GM10248 (cell line): ENCODE measurements around the gene RHOXF1.
"Not testable (repeated sequence)": the region's sequence is repeated elsewhere in the genome, so short reads cannot be mapped to it uniquely, and the experiment has no call there.

Experiments
- CTCF ChIA-PET: fragments of 300-600 bp; sonication (Branson Sonifier 250); formaldehyde crosslinking; extraction: SDS; loops from one replicate; lab custom pipeline; 2021; ENCODE audit warnings: antibody characterized with exemption; lab: Yijun Ruan, JAX
- POLR2A ChIA-PET: fragments of 350-650 bp; sonication (Branson Sonifier 250); formaldehyde crosslinking; extraction: SDS; loops from one replicate; lab custom pipeline; 2020; ENCODE audit warnings: antibody characterized with exemption; lab: Yijun Ruan, JAX
- DNase-seq: peaks from one replicate; pipeline ENCODE4 v3.0.0; 2012; ENCODE audit errors: extremely low spot score
- TF ChIP-seq, protein P1 (sequence below): IDR thresholded peaks from 2 replicates; pipeline ENCODE4 v1.5.1; 2012; ENCODE audit warnings: mild to moderate bottlenecking, low read depth; ENCODE audit errors: extremely low read depth, missing control alignments, control extremely low read depth

The RHOXF1 gene, protein sequence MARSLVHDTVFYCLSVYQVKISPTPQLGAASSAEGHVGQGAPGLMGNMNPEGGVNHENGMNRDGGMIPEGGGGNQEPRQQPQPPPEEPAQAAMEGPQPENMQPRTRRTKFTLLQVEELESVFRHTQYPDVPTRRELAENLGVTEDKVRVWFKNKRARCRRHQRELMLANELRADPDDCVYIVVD

DNA sequence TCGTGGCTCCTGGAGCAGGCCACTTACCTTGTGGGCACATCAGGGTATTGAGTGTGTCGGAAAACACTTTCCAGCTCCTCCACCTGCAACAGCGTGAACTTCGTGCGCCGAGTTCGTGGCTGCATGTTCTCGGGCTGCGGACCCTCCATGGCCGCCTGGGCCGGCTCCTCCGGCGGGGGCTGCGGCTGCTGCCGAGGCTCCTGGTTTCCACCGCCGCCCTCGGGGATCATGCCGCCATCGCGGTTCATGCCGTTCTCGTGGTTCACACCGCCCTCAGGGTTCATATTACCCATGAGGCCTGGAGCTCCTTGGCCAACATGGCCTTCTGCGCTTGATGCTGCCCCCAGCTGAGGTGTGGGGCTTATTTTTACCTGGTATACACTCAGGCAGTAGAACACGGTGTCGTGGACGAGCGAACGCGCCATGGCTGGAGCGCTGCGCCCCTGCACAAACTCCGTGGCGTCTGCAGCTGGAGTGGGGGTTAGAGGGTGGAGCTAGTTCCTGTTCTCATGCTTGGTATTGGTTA, at the start of gene RHOXF1:
TSS of gene RHOXF1 (minus strand) at position 476 of the 526 bp plus-strand sequence. CDS start at position 425, 51 bp downstream.
- no peak for DNase-seq
- TF ChIP-seq, protein P1, sequence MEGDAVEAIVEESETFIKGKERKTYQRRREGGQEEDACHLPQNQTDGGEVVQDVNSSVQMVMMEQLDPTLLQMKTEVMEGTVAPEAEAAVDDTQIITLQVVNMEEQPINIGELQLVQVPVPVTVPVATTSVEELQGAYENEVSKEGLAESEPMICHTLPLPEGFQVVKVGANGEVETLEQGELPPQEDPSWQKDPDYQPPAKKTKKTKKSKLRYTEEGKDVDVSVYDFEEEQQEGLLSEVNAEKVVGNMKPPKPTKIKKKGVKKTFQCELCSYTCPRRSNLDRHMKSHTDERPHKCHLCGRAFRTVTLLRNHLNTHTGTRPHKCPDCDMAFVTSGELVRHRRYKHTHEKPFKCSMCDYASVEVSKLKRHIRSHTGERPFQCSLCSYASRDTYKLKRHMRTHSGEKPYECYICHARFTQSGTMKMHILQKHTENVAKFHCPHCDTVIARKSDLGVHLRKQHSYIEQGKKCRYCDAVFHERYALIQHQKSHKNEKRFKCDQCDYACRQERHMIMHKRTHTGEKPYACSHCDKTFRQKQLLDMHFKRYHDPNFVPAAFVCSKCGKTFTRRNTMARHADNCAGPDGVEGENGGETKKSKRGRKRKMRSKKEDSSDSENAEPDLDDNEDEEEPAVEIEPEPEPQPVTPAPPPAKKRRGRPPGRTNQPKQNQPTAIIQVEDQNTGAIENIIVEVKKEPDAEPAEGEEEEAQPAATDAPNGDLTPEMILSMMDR, result no peak
- CTCF ChIA-PET, result no interaction called here
- POLR2A ChIA-PET, result no interaction called here

DNA sequence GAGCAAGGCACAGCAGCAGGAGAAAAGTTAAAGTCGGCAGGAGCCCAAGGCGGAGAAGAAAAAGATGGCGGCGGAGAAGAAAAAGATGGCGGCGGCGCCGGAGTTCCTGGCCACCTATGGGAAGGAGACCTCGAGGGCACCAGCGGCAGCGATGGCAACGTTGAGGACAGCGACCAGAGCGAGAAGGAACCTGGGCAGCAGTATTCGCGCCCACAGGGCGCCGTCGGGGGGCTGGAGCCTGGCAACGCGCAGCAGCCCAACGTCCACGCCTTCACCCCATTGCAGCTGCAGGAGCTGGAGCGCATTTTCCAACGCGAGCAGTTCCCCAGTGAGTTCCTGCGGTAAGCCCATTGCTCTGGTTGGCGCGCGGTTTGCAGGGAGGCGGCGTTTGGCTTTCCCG, 43.4 kb upstream of the RHOXF1 start:
- POLR2A ChIA-PET, DNase-seq, CTCF ChIA-PET: not testable (repeated sequence)

DNA sequence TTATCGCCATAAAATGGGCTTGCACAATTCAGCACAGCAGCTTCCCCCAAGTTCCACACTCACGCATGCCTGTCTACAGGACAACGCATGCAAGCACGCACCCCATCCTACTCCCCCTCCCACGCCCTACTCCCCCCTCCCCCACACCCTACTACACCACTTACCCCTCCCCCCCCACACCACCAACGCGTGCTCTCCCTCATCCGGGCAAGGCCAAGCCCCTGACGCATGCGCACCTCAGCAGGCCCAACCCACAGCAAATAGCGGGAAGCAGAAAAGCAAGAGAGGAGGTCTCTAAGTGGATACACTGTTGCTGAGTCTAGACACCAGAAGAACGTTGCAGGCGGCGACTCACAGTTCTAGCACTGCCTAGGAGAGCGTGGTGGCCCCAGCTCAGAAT, 42.6 kb upstream of the RHOXF1 start, which contains the start of gene RHOXF2:
TSS of gene RHOXF2 (plus strand) at position 301 of the 400 bp plus-strand sequence. CDS start 138 bp downstream, outside the sequence.
- POLR2A ChIA-PET, CTCF ChIA-PET, DNase-seq: not testable (repeated sequence)

DNA sequence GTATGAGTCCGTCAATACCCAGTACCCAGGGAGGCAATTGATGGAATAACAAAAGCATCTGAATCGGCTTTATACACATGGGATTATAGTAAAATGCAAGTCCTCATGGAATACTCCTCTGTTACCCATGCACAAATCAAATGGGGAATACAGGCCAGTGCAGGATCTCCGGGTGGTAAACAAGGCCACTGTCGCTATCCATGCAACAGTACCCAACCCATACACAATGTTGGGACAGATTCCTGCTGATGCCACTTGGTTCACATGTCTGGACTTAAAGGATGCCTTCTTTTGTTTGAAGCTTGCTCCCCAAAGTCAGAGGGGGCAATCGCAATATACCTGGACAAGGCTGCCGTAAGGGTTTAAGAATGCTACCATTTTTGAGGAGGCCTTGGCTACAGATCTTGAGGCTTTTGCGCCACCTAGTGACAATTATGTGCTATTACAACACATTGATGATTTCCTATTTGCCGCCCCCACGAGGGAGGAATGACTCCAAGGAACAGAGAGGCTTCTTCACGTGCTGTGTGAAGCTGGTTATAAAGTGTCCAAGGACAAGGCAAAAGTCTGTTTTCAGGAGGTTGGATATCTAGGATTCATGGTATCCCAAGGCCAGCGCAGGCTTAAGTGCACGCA, 34.5 kb upstream of the RHOXF1 start:
- CTCF ChIA-PET, POLR2A ChIA-PET, DNase-seq: not testable (repeated sequence)

DNA sequence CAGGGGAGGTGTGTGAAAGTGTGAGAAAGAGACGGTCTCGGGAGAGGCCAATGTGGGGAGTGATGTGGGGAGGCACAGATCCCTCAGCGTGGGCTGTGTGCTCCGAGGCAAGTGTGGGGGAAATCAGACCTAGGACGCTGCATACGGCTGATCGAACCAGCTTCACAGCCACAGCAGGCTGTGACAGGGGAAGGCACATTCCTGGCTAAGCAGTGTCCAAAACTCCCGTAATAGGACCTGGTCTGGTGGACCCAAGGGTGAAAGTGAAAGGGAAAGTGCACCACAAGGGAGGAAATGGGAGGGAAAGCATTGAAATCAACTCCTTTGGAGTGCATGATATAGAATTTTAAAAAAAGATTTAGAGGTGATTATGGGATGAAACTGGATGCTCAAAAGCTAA, 31.8 kb upstream of the RHOXF1 start:
- TF ChIP-seq, protein P1, result no peak
- ChIA-PET CTCF (no interaction called here), POLR2A (no interaction called here)
- no peak for DNase-seq

DNA sequence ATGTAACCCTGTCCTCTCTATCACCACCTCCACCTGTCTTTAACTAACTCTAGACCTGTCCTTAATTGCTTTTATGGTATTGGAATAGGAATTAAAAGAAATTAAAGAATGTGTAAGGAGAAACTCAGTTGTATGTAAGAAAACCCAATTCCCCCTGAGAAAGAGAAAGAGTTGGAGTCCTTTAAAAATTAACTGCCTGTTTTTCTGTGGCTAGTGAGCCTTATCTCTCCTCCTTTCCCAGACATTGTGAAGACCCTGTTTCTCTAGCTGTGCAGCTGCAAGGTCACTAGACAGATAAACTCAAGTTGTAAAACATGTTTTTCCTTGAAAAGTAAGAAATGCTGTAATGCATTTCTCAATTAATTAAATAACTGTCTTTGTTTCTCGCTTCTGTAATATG, 30.6 kb upstream of the RHOXF1 start:
- POLR2A ChIA-PET, CTCF ChIA-PET, DNase-seq: not testable (repeated sequence)

DNA sequence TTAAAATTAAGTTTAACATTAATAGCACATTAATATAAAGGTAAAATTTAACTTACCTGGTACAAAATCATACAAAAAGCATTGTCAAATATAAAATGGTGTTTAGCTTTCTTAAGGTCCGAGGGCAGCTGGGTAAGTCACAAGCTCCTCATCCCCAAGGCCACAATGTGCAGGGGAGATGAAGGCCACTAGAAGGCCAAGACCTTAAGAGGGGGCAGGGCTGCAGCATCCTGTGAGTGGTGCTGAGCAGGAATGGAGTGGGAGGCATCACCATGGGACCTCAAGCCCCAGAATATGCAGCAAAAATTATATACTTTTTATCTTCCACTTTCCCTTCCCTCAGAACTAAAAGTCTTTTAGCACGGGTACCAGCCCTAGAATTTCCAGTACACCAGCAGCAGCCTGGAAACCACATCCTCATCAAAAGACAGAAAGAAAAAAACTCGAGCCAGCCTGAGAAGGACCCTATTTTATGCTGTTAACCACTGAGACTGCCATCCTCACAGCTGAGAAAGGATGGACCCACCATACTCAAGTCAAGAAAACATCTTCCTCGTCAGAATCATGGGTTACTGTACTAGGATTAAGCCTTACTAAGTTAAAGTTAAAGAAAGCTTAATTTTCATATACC, 29.7 kb upstream of the RHOXF1 start:
- ChIA-PET CTCF (no interaction called here), POLR2A (no interaction called here)
- TF ChIP-seq, protein P1, result no peak
- no peak for DNase-seq

DNA sequence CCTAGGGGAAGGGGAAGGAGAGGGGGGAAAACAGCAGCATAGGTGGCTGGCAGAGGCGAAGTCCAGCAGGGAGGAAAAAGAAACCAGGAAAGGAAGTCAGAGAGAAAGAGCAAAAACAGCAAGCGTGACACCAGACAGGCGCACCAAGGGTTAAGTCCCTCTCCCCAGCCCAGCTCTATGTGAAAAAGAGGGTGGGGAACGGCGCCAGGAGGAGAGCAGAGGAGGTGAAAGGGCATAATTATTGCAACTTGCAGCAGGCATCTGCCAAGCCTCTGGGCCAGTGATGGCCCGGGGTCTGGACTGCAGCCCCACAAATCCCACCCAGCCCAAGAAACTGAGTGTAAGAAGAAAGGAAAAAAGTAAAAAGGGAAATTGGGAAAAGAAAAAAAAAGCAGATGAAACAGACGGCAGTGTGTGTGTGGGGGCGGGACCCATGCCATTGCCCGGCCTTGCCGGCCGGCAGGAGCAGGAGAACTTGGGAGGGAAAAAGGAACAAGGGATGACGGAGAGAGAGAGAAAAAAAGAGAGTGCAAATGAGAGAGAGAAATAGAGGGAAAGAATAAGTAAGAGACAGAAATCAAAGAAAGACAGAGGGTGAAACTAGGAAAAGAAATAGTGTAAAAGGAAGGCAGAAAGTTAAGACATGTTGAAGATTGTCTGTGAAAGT, 28.6 kb upstream of the RHOXF1 start:
- DNase-seq, result no peak
- POLR2A ChIA-PET, result no interaction called here
- TF ChIP-seq, protein P1, result no peak
- CTCF ChIA-PET, result no interaction called here
